ENCODE results near the gene STOX2. TPM values are rescaled to one million over a fixed set of nuclear protein-coding genes. Genes with fewer than 3 reads are reported as not detected.

STOX2 gene
- polyA plus RNA-seq, 1 of the 3 experiments (the other 2 are of a cell fraction), result 0.16 TPM

DNA sequence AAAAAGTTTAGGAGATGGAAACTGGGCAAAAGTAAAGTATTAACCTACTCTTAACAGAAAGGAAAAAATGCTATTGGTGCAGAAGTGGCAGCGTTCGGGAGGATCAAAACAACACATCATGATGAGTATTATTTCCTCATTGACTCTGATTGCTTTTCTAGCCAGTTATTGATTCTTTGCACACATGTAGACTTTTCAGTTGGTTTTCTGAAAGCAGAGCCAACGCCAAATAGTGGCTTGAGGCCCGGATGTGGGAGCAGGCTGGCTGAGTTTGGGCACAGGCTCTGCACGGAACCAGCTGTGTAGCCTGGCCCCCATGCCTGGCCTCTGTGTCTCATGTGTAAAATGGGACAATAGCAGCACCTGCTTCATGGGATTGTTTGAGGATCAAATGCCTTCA, 21.8 kb downstream of the STOX2 start:
- no peak overlapping the region for H3K27ac ChIP-seq (ENCODE audit: low read depth in 2 of 2, low read length in 1 of 2)
- H3K27me3 ChIP-seq (ENCODE audit: insufficient read depth), result no peaks in the 10 kb centered on the region
- no peaks in the 10 kb centered on the region for H3K9me2 ChIP-seq
- no peak overlapping the region for H3K4me3 ChIP-seq (ENCODE audit: low read depth in 2 of 2, low read length in 1 of 2)
- ChIA-PET POLR2A (no interaction called here), CTCF (interaction anchor here (1.4 kb wide), 1 partner anchor 12 kb away, joined by 3 read pairs; no protein-coding TSS in a partner anchor)
- no peaks in the 10 kb centered on the region for H3K36me3 ChIP-seq (replicated peaks in 1 of 2; ENCODE audit: control insufficient read depth in 1 of 2, insufficient read depth in 2 of 2, low read length in 1 of 2)
- no peak overlapping the region for H3K4me2 ChIP-seq
- no peaks in the 10 kb centered on the region for H3K9me3 ChIP-seq
- whole genome bisulfite sequencing (ENCODE audit: low lambda C conversion rate), result 74% methylated on average over 5 of the region's 5 CpGs
- H3K4me1 ChIP-seq (ENCODE audit: control insufficient read depth in 1 of 2, insufficient read depth in 2 of 2, low read depth in 1 of 2, low read length in 1 of 2), result peaks cover 0 to 7% of the 10 kb centered on the region in 2 experiments; a peak in 1 of 4 replicates
- DNase-seq, result no peak
- no peak overlapping the region for H3K9ac ChIP-seq
- H4K20me1 ChIP-seq (ENCODE audit: insufficient read depth), result no peaks in the 10 kb centered on the region
- H3K79me2 ChIP-seq (ENCODE audit: insufficient read depth), result no peaks in the 10 kb centered on the region
- H3F3A ChIP-seq (replicated peaks; ENCODE audit: insufficient read depth), result no peaks in the 10 kb centered on the region
- no peak overlapping the region for H2AFZ ChIP-seq (ENCODE audit: low read depth)
- TF ChIP-seq, protein P1, sequence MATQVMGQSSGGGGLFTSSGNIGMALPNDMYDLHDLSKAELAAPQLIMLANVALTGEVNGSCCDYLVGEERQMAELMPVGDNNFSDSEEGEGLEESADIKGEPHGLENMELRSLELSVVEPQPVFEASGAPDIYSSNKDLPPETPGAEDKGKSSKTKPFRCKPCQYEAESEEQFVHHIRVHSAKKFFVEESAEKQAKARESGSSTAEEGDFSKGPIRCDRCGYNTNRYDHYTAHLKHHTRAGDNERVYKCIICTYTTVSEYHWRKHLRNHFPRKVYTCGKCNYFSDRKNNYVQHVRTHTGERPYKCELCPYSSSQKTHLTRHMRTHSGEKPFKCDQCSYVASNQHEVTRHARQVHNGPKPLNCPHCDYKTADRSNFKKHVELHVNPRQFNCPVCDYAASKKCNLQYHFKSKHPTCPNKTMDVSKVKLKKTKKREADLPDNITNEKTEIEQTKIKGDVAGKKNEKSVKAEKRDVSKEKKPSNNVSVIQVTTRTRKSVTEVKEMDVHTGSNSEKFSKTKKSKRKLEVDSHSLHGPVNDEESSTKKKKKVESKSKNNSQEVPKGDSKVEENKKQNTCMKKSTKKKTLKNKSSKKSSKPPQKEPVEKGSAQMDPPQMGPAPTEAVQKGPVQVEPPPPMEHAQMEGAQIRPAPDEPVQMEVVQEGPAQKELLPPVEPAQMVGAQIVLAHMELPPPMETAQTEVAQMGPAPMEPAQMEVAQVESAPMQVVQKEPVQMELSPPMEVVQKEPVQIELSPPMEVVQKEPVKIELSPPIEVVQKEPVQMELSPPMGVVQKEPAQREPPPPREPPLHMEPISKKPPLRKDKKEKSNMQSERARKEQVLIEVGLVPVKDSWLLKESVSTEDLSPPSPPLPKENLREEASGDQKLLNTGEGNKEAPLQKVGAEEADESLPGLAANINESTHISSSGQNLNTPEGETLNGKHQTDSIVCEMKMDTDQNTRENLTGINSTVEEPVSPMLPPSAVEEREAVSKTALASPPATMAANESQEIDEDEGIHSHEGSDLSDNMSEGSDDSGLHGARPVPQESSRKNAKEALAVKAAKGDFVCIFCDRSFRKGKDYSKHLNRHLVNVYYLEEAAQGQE (IDR thresholded peaks at IDR 0.05; ENCODE audit: low read depth, low read length), result no peak
- no peak for TF ChIP-seq FOSL2 (IDR thresholded peaks at IDR 0.05; ENCODE audit: borderline replicate concordance, low read depth)
- no peak for TF ChIP-seq MEF2A (IDR thresholded peaks at IDR 0.05; ENCODE audit: borderline replicate concordance, low read depth)
- TF ChIP-seq RAD21 (IDR thresholded peaks at IDR 0.05; ENCODE audit: low read length), result no peak

DNA sequence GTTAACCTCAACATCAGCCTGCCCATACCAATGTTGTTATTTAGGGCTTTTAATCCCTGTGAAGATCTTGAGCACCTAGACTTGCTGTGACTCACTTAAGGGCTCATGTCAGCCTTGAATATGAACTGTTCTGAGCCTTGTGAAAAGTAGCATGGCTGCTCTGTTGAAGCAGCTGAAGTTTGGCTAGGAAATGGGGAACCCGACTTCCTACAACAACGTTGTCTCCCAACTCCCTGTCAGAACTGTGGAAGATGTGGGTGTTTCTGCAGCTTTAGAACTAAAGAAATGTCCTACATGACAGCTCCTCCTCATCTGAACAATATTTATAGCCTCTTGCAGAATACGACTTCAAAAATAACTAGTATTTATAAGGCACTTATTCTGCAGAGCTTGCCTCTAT, 27.5 kb downstream of the STOX2 start:
- POLR2A ChIA-PET, result no interaction called here

More for the DNA sequence above, 27.5 kb downstream of the STOX2 start:
- WGBS (ENCODE audit: low lambda C conversion rate), result 50% methylated on average over 3 of the region's 3 CpGs
- Histone ChIP-seq H4K20me1 (ENCODE audit: insufficient read depth) (no peaks in the 10 kb centered on the region), H3K4me3 (ENCODE audit: low read depth in 2 of 2, low read length in 1 of 2) (no peak overlapping the region), H3K9ac (no peak overlapping the region), H3K27ac (ENCODE audit: low read depth in 2 of 2, low read length in 1 of 2) (no peak overlapping the region), H3F3A (replicated peaks; ENCODE audit: insufficient read depth) (no peaks in the 10 kb centered on the region), H3K36me3 (replicated peaks in 1 of 2; ENCODE audit: control insufficient read depth in 1 of 2, insufficient read depth in 2 of 2, low read length in 1 of 2) (no peaks in the 10 kb centered on the region), H3K9me2 (no peaks in the 10 kb centered on the region), H3K9me3 (no peaks in the 10 kb centered on the region), H3K79me2 (ENCODE audit: insufficient read depth) (no peaks in the 10 kb centered on the region), H3K4me2 (no peak overlapping the region), H2AFZ (ENCODE audit: low read depth) (no peak overlapping the region), H3K27me3 (ENCODE audit: insufficient read depth) (no peaks in the 10 kb centered on the region), H3K4me1 (ENCODE audit: control insufficient read depth in 1 of 2, insufficient read depth in 2 of 2, low read depth in 1 of 2, low read length in 1 of 2) (peaks cover 0 to 14% of the 10 kb centered on the region in 2 experiments; a peak in 2 of 4 replicates)
- TF ChIP-seq CHD2 (IDR thresholded peaks at IDR 0.05; ENCODE audit: low read length, partially characterized antibody) (no peak), MEF2A (IDR thresholded peaks at IDR 0.05; ENCODE audit: borderline replicate concordance, low read depth) (no peak), TEAD4 (IDR thresholded peaks at IDR 0.05; ENCODE audit: borderline replicate concordance, insufficient read depth) (no peak), RFX5 (IDR thresholded peaks at IDR 0.05; ENCODE audit: low read length) (no peak), ELF1 (IDR thresholded peaks at IDR 0.05) (no peak), TAF1 (IDR thresholded peaks at IDR 0.05; ENCODE audit: borderline replicate concordance, low read depth, low read length) (no peak), RAD21 (IDR thresholded peaks at IDR 0.05; ENCODE audit: low read length) (no peak), JUND (IDR thresholded peaks at IDR 0.05) (no peak), SIN3A (IDR thresholded peaks at IDR 0.05; ENCODE audit: borderline replicate concordance, low read depth, low read length) (no peak), POLR2AphosphoS5 (IDR thresholded peaks at IDR 0.05; ENCODE audit: low read depth, low read length) (no peak), RXRA (IDR thresholded peaks at IDR 0.05; ENCODE audit: borderline replicate concordance, low read depth) (no peak), FOSL2 (IDR thresholded peaks at IDR 0.05; ENCODE audit: borderline replicate concordance, low read depth) (no peak), SMC3 (IDR thresholded peaks at IDR 0.05; ENCODE audit: low read depth, low read length) (no peak), MXI1 (IDR thresholded peaks at IDR 0.05; ENCODE audit: low read depth, low read length) (no peak)
- TF ChIP-seq, protein P2, sequence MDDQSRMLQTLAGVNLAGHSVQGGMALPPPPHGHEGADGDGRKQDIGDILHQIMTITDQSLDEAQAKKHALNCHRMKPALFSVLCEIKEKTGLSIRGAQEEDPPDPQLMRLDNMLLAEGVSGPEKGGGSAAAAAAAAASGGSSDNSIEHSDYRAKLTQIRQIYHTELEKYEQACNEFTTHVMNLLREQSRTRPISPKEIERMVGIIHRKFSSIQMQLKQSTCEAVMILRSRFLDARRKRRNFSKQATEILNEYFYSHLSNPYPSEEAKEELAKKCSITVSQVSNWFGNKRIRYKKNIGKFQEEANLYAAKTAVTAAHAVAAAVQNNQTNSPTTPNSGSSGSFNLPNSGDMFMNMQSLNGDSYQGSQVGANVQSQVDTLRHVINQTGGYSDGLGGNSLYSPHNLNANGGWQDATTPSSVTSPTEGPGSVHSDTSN (IDR thresholded peaks at IDR 0.05), result no peak
- TF ChIP-seq, protein P3, sequence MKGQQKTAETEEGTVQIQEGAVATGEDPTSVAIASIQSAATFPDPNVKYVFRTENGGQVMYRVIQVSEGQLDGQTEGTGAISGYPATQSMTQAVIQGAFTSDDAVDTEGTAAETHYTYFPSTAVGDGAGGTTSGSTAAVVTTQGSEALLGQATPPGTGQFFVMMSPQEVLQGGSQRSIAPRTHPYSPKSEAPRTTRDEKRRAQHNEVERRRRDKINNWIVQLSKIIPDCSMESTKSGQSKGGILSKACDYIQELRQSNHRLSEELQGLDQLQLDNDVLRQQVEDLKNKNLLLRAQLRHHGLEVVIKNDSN (IDR thresholded peaks at IDR 0.05; ENCODE audit: borderline replicate concordance, low read depth), result no peak
- DNase-seq, result no peak
- CTCF ChIA-PET, result interaction anchor here (1.6 kb wide), 1 partner anchor 167 kb away, joined by 4 read pairs; no protein-coding TSS in a partner anchor

Data from SK-N-SH (cell line).